ENCODE measurements around the gene CILP2. TPM values are rescaled to one million over a fixed set of nuclear protein-coding genes. Genes with fewer than 3 reads are reported as not detected.
A peak's percentile ranks its signal among the peaks of the same experiment; 100 is the strongest.

Gene CILP2
- total and polyA plus RNA-seq, 9 of the 15 experiments (the other 6 are each of a cell fraction or from before 2014, with no cell fraction given), result 0.04 to 0.35 (median 0.05) TPM; not detected in 2

DNA sequence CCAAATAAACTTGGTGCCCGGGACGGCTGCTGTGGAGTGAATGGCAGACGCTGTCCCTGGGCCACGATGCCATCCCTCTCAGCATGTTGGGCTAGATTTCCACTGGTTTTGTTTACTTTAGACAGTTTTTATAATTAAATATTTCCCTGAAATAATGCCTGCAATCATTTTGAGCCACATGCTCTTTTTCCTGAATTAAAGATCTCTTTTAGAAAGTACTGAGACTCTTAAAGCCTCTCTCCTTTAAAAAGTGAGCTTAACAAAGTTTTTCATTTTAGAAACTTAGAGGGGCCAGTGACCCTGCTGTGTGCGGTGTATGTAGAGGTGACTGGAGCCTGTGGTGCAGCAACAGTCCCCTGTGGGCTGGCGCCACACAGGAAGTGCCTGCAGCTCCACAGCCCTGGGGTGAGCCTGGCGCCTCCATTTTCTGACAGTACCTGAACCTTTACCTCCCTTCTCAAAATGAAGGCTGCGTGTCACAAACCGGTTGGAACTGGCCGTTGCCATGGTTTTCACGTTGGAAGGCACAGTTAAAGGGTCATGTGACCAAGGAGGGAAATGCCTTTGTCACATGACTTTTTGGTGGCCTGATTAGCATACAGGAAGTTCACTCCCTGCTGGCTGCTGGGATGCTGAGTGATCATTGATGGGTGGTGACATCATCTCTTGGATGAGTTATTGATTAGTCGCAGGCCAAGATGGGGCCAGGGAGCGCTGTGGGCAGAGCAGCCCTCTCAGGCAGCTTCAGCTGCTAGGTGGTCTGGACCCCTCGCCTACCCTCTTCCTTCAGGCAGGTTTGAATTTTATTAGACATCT, 49.0 kb upstream of the CILP2 start (continued):
- TF ChIP-seq PRPF4 (IDR thresholded peaks at IDR 0.05; ENCODE audit: insufficient read depth, low read depth, low read length, poor library complexity, severe bottlenecking), result no peak
- no peak for TF ChIP-seq RUNX1 (IDR thresholded peaks at IDR 0.05; ENCODE audit: low read depth)
- peak; percentile 42; the same call in 1 of the 2 replicates for TF ChIP-seq SUPT5H (IDR thresholded peaks at IDR 0.05)
- TF ChIP-seq MCM3 (IDR thresholded peaks at IDR 0.05), result no peak
- TF ChIP-seq ZBTB8A (IDR thresholded peaks at IDR 0.05; ENCODE audit: partially characterized antibody), result no peak
- no peak for TF ChIP-seq UBTF (IDR thresholded peaks at IDR 0.05; ENCODE audit: borderline replicate concordance in 1 of 2, low read depth in 2 of 2, low read length in 2 of 2)
- TF ChIP-seq HCFC1 (IDR thresholded peaks at IDR 0.05; ENCODE audit: low read depth, low read length), result peak; percentile 58
- no peak for TF ChIP-seq CBX2 (IDR thresholded peaks at IDR 0.05; ENCODE audit: insufficient read depth, low read length, poor library complexity, severe bottlenecking)
- 0 out of 2 replicates have a peak, but pooled peaks have one; percentile 5 for TF ChIP-seq CBFA2T3 (IDR thresholded peaks at IDR 0.05)
- TF ChIP-seq PRMT5 (CRISPR knock-in tag; IDR thresholded peaks at IDR 0.05), result no peak
- TF ChIP-seq ZBTB2 (IDR thresholded peaks at IDR 0.05), result no peak; the same call in 1 of the 2 replicates
- no peak for TF ChIP-seq PTTG1 (tag; IDR thresholded peaks at IDR 0.05; ENCODE audit: low read depth)
- TF ChIP-seq SMARCA4 (IDR thresholded peaks at IDR 0.05), result no peak
- TF ChIP-seq RBM17 (IDR thresholded peaks at IDR 0.05; ENCODE audit: borderline replicate concordance, low read depth, low read length), result no peak
- no peak for TF ChIP-seq U2AF2 (optimal IDR thresholded peaks at IDR 0.05; ENCODE audit: low read depth, low read length)
- TF ChIP-seq SAFB2 (IDR thresholded peaks at IDR 0.05; ENCODE audit: borderline replicate concordance, low read depth, low read length, severe bottlenecking), result no peak
- TF ChIP-seq, protein P1, sequence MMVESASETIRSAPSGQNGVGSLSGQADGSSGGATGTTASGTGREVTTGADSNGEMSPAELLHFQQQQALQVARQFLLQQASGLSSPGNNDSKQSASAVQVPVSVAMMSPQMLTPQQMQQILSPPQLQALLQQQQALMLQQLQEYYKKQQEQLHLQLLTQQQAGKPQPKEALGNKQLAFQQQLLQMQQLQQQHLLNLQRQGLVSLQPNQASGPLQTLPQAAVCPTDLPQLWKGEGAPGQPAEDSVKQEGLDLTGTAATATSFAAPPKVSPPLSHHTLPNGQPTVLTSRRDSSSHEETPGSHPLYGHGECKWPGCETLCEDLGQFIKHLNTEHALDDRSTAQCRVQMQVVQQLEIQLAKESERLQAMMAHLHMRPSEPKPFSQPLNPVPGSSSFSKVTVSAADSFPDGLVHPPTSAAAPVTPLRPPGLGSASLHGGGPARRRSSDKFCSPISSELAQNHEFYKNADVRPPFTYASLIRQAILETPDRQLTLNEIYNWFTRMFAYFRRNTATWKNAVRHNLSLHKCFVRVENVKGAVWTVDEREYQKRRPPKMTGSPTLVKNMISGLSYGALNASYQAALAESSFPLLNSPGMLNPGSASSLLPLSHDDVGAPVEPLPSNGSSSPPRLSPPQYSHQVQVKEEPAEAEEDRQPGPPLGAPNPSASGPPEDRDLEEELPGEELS (CRISPR knock-in tag; IDR thresholded peaks at IDR 0.05; ENCODE audit: borderline replicate concordance), result no peak
- TF ChIP-seq NELFE (IDR thresholded peaks at IDR 0.05; ENCODE audit: insufficient read depth, insufficient read length), result no peak
- TF ChIP-seq ZNF347 (CRISPR knock-in tag; IDR thresholded peaks at IDR 0.05; ENCODE audit: low read depth), result no peak
- no peak for TF ChIP-seq TRIM28 (IDR thresholded peaks at IDR 0.05)
- peak; percentile 93 to 100 (median 99) for TF ChIP-seq YY1 (IDR thresholded peaks at IDR 0.05; ENCODE audit: borderline replicate concordance in 1 of 3, control insufficient read depth in 1 of 3, extremely low read depth in 1 of 3, insufficient read depth in 3 of 3, insufficient read length in 1 of 3, insufficient replicate concordance in 2 of 3, low read depth in 1 of 3, low read length in 2 of 3)
- no peak for TF ChIP-seq ZC3H4 (CRISPR knock-in tag; IDR thresholded peaks at IDR 0.05; ENCODE audit: borderline replicate concordance)
- TF ChIP-seq ZNF311 (CRISPR knock-in tag; IDR thresholded peaks at IDR 0.05), result no peak

All from K562 (cell line).